GM12878 (cell line): ENCODE data around the gene ELL2. TPM values are rescaled to one million over a fixed set of nuclear protein-coding genes. Genes with fewer than 3 reads are reported as not detected.

Experiments
- ATAC-seq: fragments of 200-7000 bp; cut with Tn5 transposase; 3 replicates; pipeline ENCODE4 v1.9.1; 2020; ENCODE audit warnings: mild to moderate bottlenecking, moderate library complexity
- BruUV-seq: library from RNA; stranded (reverse); fragments of 400-500 nt; replicated peaks from 2 replicates; lab custom pipeline; 2021; lab: Mats Ljungman, UMichigan
- CTCF ChIA-PET: fragments of 300-600 bp; sonication (Branson Sonifier 250); formaldehyde crosslinking; extraction: SDS; loops from one replicate; lab custom pipeline; 2021; ENCODE audit warnings: inconsistent platforms; lab: Yijun Ruan, JAX
- POLR2A ChIA-PET: fragments of 350-600 bp; formaldehyde crosslinking; extraction: SDS; loops from one replicate; lab custom pipeline; 2021; ENCODE audit warnings: inconsistent platforms; lab: Charles Lee
- RAD21 ChIA-PET: fragments of 300-600 bp; sonication (Branson Sonifier 250); formaldehyde crosslinking; loops from one replicate; lab custom pipeline; 2023; ENCODE audit warnings: antibody characterized with exemption; ENCODE audit not compliant: unreplicated experiment; lab: Charles Lee
- SMC1A ChIA-PET: fragments of 300-600 bp; sonication (Branson Sonifier 250); formaldehyde crosslinking; loops from one replicate; lab custom pipeline; 2023; ENCODE audit not compliant: unreplicated experiment, uncharacterized antibody; lab: Charles Lee
- DNase-seq: peaks from one replicate; pipeline ENCODE4 v3.0.0-alpha.2; 2011; ENCODE audit warnings: low read depth, low spot score
- FAIRE-seq: peaks from 3 replicates; lab custom pipeline; 2011; peaks lifted over from hg19 to GRCh38; lab: Jason Lieb, UNC
- H2AFZ ChIP-seq: 2 replicates; pipeline ENCODE4 v1.6.0; 2011; ENCODE audit warnings: low read depth, low read length, control low read depth; ENCODE audit not compliant: control insufficient read depth
- H3K27ac ChIP-seq: 2 replicates; pipeline ENCODE4 v1.5.1; 2011; ENCODE audit warnings: control low read depth; ENCODE audit not compliant: control insufficient read depth, insufficient read depth
- H3K27me3 ChIP-seq, 2 experiments: replicated peaks in 1 of 2; 2 replicates each; pipeline versions ENCODE4 v1.6.0 to v1.6.1; 2011; ENCODE audit warnings: low read length in 1 of 2; ENCODE audit not compliant: control insufficient read depth in 2 of 2, insufficient read depth in 2 of 2
- H3K36me3 ChIP-seq, 2 experiments: 2 replicates each; pipeline ENCODE4 v1.5.1; 2011; ENCODE audit warnings: low read length in 1 of 2; ENCODE audit not compliant: control insufficient read depth in 2 of 2, insufficient read depth in 2 of 2
- H3K4me1 ChIP-seq: 2 replicates; pipeline ENCODE4 v1.6.1; 2011; ENCODE audit warnings: mild to moderate bottlenecking, low read length, moderate library complexity, mixed read lengths; ENCODE audit not compliant: control insufficient read depth, insufficient read depth
- H3K4me2 ChIP-seq: 2 replicates; pipeline ENCODE4 v1.6.0; 2011; ENCODE audit warnings: control low read depth; ENCODE audit not compliant: control insufficient read depth, insufficient read depth
- H3K4me3 ChIP-seq: fragments of 200-600 bp; sonication (generic); 2 replicates; pipeline ENCODE4 v1.5.1; 2016
- H3K79me2 ChIP-seq: 2 replicates; pipeline ENCODE4 v1.6.0; 2011; ENCODE audit warnings: low read length; ENCODE audit not compliant: control insufficient read depth, insufficient read depth
- H3K9ac ChIP-seq: 2 replicates; pipeline ENCODE4 v1.8.0; 2011; ENCODE audit warnings: low read length, control low read depth, mixed read lengths; ENCODE audit not compliant: control insufficient read depth, insufficient read depth
- H3K9me3 ChIP-seq: replicated peaks from 3 replicates; pipeline ENCODE4 v1.5.1; 2011; ENCODE audit warnings: mild to moderate bottlenecking, low read length; ENCODE audit not compliant: control insufficient read depth, insufficient read depth
- H4K20me1 ChIP-seq: 2 replicates; pipeline ENCODE4 v1.6.0; 2011; ENCODE audit not compliant: control insufficient read depth, insufficient read depth
- CEBPB ChIP-seq, 2 experiments: fragments of 150-350 bp in 1 of 2; IDR thresholded peaks; 2 replicates each; pipeline ENCODE4 v1.6.1; 2012 to 2014; ENCODE audit warnings: low read depth in 2 of 2, low read length in 2 of 2, borderline replicate concordance in 1 of 2, inconsistent platforms in 1 of 2
- HDAC6 ChIP-seq: fragments of 200-600 bp; sonication (generic); IDR thresholded peaks from one replicate; pipeline ENCODE4 v1.8.0; 2017; ENCODE audit warnings: antibody characterized with exemption; ENCODE audit not compliant: unreplicated experiment
- JUND ChIP-seq: IDR thresholded peaks from 2 replicates; pipeline ENCODE4 v1.6.1; 2012; ENCODE audit warnings: low read depth, mild to moderate bottlenecking, low read length, improper control_type of control experiment, moderate library complexity
- PAX5 ChIP-seq: IDR thresholded peaks from 2 replicates; pipeline ENCODE4 v1.6.1; 2011; ENCODE audit warnings: low read depth, low read length, borderline replicate concordance
- RB1 ChIP-seq: fragments of 450-650 bp; formaldehyde crosslinking; IDR thresholded peaks from 2 replicates; pipeline ENCODE4 v1.6.1; 2017; ENCODE audit warnings: mild to moderate bottlenecking, borderline replicate concordance
- SMC3 ChIP-seq: IDR thresholded peaks from 2 replicates; pipeline ENCODE4 v1.6.1; 2011; ENCODE audit warnings: low read length, improper control_type of control experiment, borderline replicate concordance
- SPI1 ChIP-seq: IDR thresholded peaks from 2 replicates; pipeline ENCODE4 v1.6.1; 2011; ENCODE audit warnings: low read depth, mild to moderate bottlenecking, low read length, moderate library complexity, borderline replicate concordance; ENCODE audit not compliant: insufficient read depth
- SREBF2 ChIP-seq: IDR thresholded peaks from 2 replicates; pipeline ENCODE4 v1.6.1; 2012; ENCODE audit warnings: mild to moderate bottlenecking, low read length
- SUPT20H ChIP-seq: IDR thresholded peaks from 2 replicates; pipeline ENCODE4 v1.6.1; 2011; ENCODE audit warnings: low read depth, mild to moderate bottlenecking, low read length, moderate library complexity, borderline replicate concordance; ENCODE audit not compliant: control insufficient read depth
- TCF7 ChIP-seq: IDR thresholded peaks from 2 replicates; pipeline ENCODE4 v1.6.1; 2014; ENCODE audit warnings: antibody characterized with exemption, borderline replicate concordance
- WGBS: methylation state at CpG from one replicate; pipeline ENCODE4 v1.1.6; 2016; ENCODE audit warnings: low lambda C conversion rate; ENCODE audit not compliant: insufficient replicate concordance, insufficient coverage; ENCODE audit errors: missing lambda C conversion rate; 5-methylcytosine and 5-hydroxymethylcytosine counted together
- in situ Hi-C: fragments of 300-500 bp; cut with MboI; formaldehyde crosslinking; loops from 9 replicates; pipeline ENCODE4 v1.14.3; 2018; ENCODE audit warnings: mixed read lengths
- intact Hi-C: fragments of 100-400 bp; cut with micrococcal nuclease; formaldehyde crosslinking; loops from one replicate; pipeline ENCODE4 v1.14.2; 2022; ENCODE audit not compliant: unreplicated experiment
- polyA plus RNA-seq, 11 experiments: library from polyadenylated mRNA; depleted of rRNA in 4 of 11; unstranded in 6 of 11; stranded (reverse) in 5 of 11; fragments of >200 nt; fragmentation: Nextera tagmentation in 4 of 11; fragmentation: Illumina TruSeq in 1 of 11; extraction: Ambion mirVana in 4 of 11; extraction: Trizol in 1 of 11; gene quantifications; 1 replicate in 1 of 11; 2 replicates in 10 of 11; pipeline versions ENCODE4 v1.2.1 to v1.2.3, GENCODE V29; 2011 to 2016; ENCODE audit warnings: inconsistent platforms in 2 of 11, missing spikeins in 2 of 11, low read depth in 1 of 11
- total RNA-seq, 4 experiments: library from RNA; depleted of rRNA in 3 of 4; stranded (reverse); fragments of >200 nt in 3 of 4; fragmentation: Illumina TruSeq in 1 of 4; extraction: Trizol in 1 of 4; gene quantifications; 2 replicates each; pipeline versions ENCODE4 v1.2.1 to v1.2.3, GENCODE V29; 2013 to 2021
- TF ChIP-seq, protein P1 (sequence below): IDR thresholded peaks from 2 replicates; pipeline ENCODE4 v1.6.1; 2012; ENCODE audit warnings: mild to moderate bottlenecking, low read depth, low read length
- TF ChIP-seq, protein P2 (sequence below): fragments of 450-650 bp; formaldehyde crosslinking; IDR thresholded peaks from 2 replicates; pipeline ENCODE4 v1.4.0; 2022; ENCODE audit warnings: mild to moderate bottlenecking, moderate library complexity
- TF ChIP-seq, protein P3 (sequence below): IDR thresholded peaks from 2 replicates; pipeline ENCODE4 v1.6.1; 2011; ENCODE audit warnings: mild to moderate bottlenecking, low read depth, low read length, moderate library complexity; ENCODE audit not compliant: insufficient replicate concordance

ELL2 gene
- total and polyA plus RNA-seq, 10 of the 15 experiments (the other 5 are each of a cell fraction or from before 2014, with no cell fraction given), result 24.2 to 91.4 (median 57.4) TPM

DNA sequence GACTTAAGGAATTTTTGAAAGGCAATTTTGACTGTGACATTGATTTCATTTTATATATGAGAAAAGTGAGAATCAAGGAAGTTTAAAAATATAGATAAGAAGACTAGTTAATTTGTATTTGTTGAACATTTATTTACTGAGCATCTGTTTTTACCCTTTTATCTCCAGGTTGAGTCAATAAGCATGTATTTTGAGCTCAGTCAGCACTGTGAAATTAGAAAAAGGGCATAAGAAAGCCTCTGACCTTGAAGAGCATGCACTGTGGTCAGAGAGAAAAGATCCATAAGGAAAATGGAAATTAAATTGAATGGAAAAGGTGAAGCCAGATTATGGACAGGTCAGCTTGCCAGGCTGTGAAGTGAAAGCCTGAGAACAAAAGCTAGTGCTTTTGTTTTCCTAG, 44.4 kb downstream of the ELL2 start (continued):
- TF ChIP-seq, protein P1, sequence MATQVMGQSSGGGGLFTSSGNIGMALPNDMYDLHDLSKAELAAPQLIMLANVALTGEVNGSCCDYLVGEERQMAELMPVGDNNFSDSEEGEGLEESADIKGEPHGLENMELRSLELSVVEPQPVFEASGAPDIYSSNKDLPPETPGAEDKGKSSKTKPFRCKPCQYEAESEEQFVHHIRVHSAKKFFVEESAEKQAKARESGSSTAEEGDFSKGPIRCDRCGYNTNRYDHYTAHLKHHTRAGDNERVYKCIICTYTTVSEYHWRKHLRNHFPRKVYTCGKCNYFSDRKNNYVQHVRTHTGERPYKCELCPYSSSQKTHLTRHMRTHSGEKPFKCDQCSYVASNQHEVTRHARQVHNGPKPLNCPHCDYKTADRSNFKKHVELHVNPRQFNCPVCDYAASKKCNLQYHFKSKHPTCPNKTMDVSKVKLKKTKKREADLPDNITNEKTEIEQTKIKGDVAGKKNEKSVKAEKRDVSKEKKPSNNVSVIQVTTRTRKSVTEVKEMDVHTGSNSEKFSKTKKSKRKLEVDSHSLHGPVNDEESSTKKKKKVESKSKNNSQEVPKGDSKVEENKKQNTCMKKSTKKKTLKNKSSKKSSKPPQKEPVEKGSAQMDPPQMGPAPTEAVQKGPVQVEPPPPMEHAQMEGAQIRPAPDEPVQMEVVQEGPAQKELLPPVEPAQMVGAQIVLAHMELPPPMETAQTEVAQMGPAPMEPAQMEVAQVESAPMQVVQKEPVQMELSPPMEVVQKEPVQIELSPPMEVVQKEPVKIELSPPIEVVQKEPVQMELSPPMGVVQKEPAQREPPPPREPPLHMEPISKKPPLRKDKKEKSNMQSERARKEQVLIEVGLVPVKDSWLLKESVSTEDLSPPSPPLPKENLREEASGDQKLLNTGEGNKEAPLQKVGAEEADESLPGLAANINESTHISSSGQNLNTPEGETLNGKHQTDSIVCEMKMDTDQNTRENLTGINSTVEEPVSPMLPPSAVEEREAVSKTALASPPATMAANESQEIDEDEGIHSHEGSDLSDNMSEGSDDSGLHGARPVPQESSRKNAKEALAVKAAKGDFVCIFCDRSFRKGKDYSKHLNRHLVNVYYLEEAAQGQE, result no peak
- no peak for TF ChIP-seq PAX5

DNA sequence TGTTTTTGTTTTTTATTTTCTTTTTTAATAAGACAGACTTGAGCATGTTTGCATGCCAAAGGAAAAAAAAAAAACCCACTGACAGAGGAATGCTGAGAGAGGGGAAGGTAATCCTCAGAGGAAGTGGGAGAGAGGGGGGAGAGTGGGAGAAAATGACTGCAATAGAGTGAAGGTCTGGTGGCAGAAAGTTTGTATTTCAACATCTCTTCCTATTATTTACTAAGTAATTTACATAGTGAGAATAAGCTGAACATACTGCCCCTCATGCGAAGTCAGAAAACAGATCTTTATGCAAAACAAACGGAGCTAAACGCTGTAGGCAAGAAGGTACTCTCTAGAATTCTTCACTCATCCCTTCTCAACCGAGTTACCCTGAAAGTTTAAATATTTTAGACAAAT, 45.0 kb downstream of the ELL2 start:
- whole genome bisulfite sequencing, result 24% methylated on average over 4 of the region's 4 CpGs
- Histone ChIP-seq H3K27me3 (no peaks in the 10 kb centered on the region), H3K4me2 (peak overlapping the region; percentile 45), H4K20me1 (no peaks in the 10 kb centered on the region), H3K9ac (no peak overlapping the region), H2AFZ (no peak overlapping the region), H3K4me3 (no peak overlapping the region), H3K4me1 (peaks cover 38% of the 10 kb centered on the region), H3K27ac (peak overlapping the region; percentile 20; the same call in 1 of the 2 replicates), H3K36me3 (peaks cover 0 to 3% of the 10 kb centered on the region in 2 experiments; a peak in 2 of 4 replicates), H3K9me3 (no peaks in the 10 kb centered on the region), H3K79me2 (peaks cover 34% of the 10 kb centered on the region)
- ChIA-PET CTCF (interaction anchor here (1.1 to 2.1 kb wide), 9 partner anchors 8 to 420 kb away, joined by 3 to 9 read pairs (median 6); no protein-coding TSS in a partner anchor), RAD21 (interaction anchor here (0.5 to 3.9 kb wide), 11 partner anchors 9 to 74 kb away, joined by 3 to 29 read pairs (median 5); no protein-coding TSS in a partner anchor), SMC1A (interaction anchor here (0.7 to 5.5 kb wide), 18 partner anchors 9 to 420 kb away, joined by 3 to 55 read pairs (median 6); no protein-coding TSS in a partner anchor), POLR2A (interaction anchor here (0.7 to 1.3 kb wide), 6 partner anchors 9 to 41 kb away, joined by 3 to 6 read pairs (median 3); no protein-coding TSS in a partner anchor)
- BruUV-seq, result no TSS peak
- ATAC-seq (peak; percentile 14; the same call in 2 of the 3 replicates), FAIRE-seq (no peak), DNase-seq (no peak)
- in situ Hi-C loops, result no loop called here
- intact Hi-C loops, result no loop called here
- no peak for TF ChIP-seq JUND
- TF ChIP-seq, protein P2, sequence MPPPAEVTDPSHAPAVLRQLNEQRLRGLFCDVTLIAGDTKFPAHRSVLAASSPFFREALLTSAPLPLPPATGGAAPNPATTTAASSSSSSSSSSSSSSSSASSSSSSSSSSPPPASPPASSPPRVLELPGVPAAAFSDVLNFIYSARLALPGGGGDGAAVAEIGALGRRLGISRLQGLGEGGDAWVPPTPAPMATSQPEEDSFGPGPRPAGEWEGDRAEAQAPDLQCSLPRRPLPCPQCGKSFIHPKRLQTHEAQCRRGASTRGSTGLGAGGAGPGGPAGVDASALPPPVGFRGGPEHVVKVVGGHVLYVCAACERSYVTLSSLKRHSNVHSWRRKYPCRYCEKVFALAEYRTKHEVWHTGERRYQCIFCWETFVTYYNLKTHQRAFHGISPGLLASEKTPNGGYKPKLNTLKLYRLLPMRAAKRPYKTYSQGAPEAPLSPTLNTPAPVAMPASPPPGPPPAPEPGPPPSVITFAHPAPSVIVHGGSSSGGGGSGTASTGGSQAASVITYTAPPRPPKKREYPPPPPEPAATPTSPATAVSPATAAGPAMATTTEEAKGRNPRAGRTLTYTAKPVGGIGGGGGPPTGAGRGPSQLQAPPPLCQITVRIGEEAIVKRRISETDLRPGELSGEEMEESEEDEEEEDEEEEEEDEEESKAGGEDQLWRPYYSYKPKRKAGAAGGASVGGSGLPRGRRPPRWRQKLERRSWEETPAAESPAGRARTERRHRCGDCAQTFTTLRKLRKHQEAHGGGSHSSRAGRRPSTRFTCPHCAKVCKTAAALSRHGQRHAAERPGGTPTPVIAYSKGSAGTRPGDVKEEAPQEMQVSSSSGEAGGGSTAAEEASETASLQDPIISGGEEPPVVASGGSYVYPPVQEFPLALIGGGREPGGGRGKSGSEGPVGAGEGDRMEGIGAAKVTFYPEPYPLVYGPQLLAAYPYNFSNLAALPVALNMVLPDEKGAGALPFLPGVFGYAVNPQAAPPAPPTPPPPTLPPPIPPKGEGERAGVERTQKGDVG, result no peak
- no peak for TF ChIP-seq HDAC6
- TF ChIP-seq SMC3, result no peak
- TF ChIP-seq, protein P3, sequence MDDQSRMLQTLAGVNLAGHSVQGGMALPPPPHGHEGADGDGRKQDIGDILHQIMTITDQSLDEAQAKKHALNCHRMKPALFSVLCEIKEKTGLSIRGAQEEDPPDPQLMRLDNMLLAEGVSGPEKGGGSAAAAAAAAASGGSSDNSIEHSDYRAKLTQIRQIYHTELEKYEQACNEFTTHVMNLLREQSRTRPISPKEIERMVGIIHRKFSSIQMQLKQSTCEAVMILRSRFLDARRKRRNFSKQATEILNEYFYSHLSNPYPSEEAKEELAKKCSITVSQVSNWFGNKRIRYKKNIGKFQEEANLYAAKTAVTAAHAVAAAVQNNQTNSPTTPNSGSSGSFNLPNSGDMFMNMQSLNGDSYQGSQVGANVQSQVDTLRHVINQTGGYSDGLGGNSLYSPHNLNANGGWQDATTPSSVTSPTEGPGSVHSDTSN, result no peak
- no peak for TF ChIP-seq SUPT20H
- TF ChIP-seq TCF7, result no peak
- TF ChIP-seq SREBF2, result no peak
- no peak for TF ChIP-seq CEBPB (IDR thresholded peaks at IDR 0.05; ENCODE audit: borderline replicate concordance in 1 of 2, low read depth in 2 of 2, low read length in 2 of 2)
- no peak for TF ChIP-seq SPI1
- no peak for TF ChIP-seq RB1
- TF ChIP-seq PAX5, result no peak
